Adrenal gland (tissue), 12 donors: Measurements from ENCODE around the gene ARHGEF3. TPM values are rescaled to one million over a fixed set of nuclear protein-coding genes. Genes with fewer than 3 reads are reported as not detected.

Experiments
- DNase-seq, 7 donors: peaks; one replicate each; pipeline ENCODE4 v3.0.0-alpha.2; 2019 to 2020
- H3K27ac ChIP-seq, 5 donors: fragments of 200-600 bp; sonication (generic) in 4 of 5; 1 replicate in 3 of 5; 2 replicates in 2 of 5; pipeline versions ENCODE4 v1.5.1 to v1.8.0; 2016 to 2020; ENCODE audit warnings: mild to moderate bottlenecking in 1 of 5
- H3K27me3 ChIP-seq: fragments of 200-600 bp; 2 replicates; pipeline ENCODE4 v1.8.0; 2021
- H3K36me3 ChIP-seq, 2 donors: fragments of 200-600 bp; replicated peaks in 1 of 2; 1 replicate in 1 of 2; 2 replicates in 1 of 2; pipeline versions ENCODE4 v1.5.1 to v1.8.0; 2018 to 2022
- H3K4me1 ChIP-seq, 2 donors: fragments of 200-600 bp; replicated peaks in 1 of 2; 1 replicate in 1 of 2; 2 replicates in 1 of 2; pipeline versions ENCODE4 v1.5.1 to v1.8.0; 2018 to 2021
- H3K4me3 ChIP-seq, 4 donors: fragments of 200-600 bp; sonication (generic) in 3 of 4; one replicate each; pipeline ENCODE4 v1.5.1; 2016 to 2018
- H3K9me3 ChIP-seq, 3 donors: fragments of 200-600 bp; sonication (generic) in 1 of 3; replicated peaks in 1 of 3; 1 replicate in 2 of 3; 2 replicates in 1 of 3; pipeline versions ENCODE4 v1.5.1 to v1.8.0; 2016 to 2021
- POLR2A ChIP-seq, 2 donors: fragments of 450-650 bp; IDR thresholded peaks; one replicate each; pipeline ENCODE4 v1.6.1; 2017; ENCODE audit warnings: antibody characterized with exemption in 2 of 2, mild to moderate bottlenecking in 2 of 2, moderate library complexity in 1 of 2
- WGBS, 4 donors: extraction: QIAGEN DNeasy Blood & Tissue Kit in 2 of 4; methylation state at CpG; one replicate each; pipeline versions ENCODE4 v1.1.5 to v1.1.7; 2013 to 2017; 5-methylcytosine and 5-hydroxymethylcytosine counted together
- intact Hi-C, 2 donors: fragments of 100-400 bp; cut with DNase I; formaldehyde crosslinking; loops; one replicate each; pipeline versions ENCODE4 v1.14.1 to v1.15.0; 2022 to 2023
- polyA plus RNA-seq, 3 donors: library from polyadenylated mRNA; stranded (reverse); fragments of 200-250 nt in 2 of 3; fragments of 350-450 nt in 1 of 3; fragmentation: Illumina TruSeq in 1 of 3; extraction: RNeasy Lipid Tissue Mini Kit (QIAGEN cat#74804) in 1 of 3; gene quantifications; one replicate each; pipeline ENCODE4 v1.2.3, GENCODE V29; 2013 to 2014
- total RNA-seq, 9 donors: library from RNA; depleted of rRNA in 4 of 9; stranded (reverse); fragments of >200 nt in 4 of 9; fragments of 120-200 nt in 1 of 9; fragmentation: NEBNext Ultra II Directional in 1 of 9; extraction: Animal tissue kit (Norgen Biotek cat#: 25700) in 1 of 9; gene quantifications; one replicate each; pipeline versions ENCODE4 v1.1.0 to v1.2.4, GENCODE V29; 2013 to 2023
- TF ChIP-seq, protein P1 (sequence below), 6 experiments: fragments of 450-650 bp in 4 of 6; fragments of 200-600 bp in 2 of 6; sonication (generic) in 1 of 6; IDR thresholded peaks; 1 replicate in 5 of 6; 2 replicates in 1 of 6; pipeline versions ENCODE4 v1.5.1 to v1.8.0; 2016 to 2021; ENCODE audit warnings: antibody characterized with exemption in 6 of 6, mild to moderate bottlenecking in 2 of 6, moderate library complexity in 1 of 6
- donor health status: healthy with polysubstance abuse.
- donor health status: Bipolar disorder and iron deficiency.
- donor health status: DM: yes; HTN: yes; CAD: no.
- donor health status: DM: no; HTN: no; CAD: no.
- donor health status: DM: no; HTN: no; CAD: no.
- donor health status: DM: yes; HTN: yes; CAD: no.

The ARHGEF3 gene
- total and polyA plus RNA-seq, 12 donors, result 26.6 to 122 (median 61.7) TPM

GRCh38 chr3:56819016-56819809 lies 17.5 kb upstream of the ARHGEF3 start:
- intact Hi-C loops, result no loop called here
- Histone ChIP-seq H3K9me3 (no peaks in the 10 kb centered on the region), H3K27ac (no peak overlapping the region), H3K27me3 (no peaks in the 10 kb centered on the region), H3K4me3 (no peak overlapping the region), H3K4me1 (peaks cover 7 to 19% of the 10 kb centered on the region in 2 donors), H3K36me3 (no peaks in the 10 kb centered on the region)
- WGBS, 4 donors, result 73 to 81% (median 79%) methylated on average over 2 of the region's 2 CpGs
- TF ChIP-seq, protein P1, sequence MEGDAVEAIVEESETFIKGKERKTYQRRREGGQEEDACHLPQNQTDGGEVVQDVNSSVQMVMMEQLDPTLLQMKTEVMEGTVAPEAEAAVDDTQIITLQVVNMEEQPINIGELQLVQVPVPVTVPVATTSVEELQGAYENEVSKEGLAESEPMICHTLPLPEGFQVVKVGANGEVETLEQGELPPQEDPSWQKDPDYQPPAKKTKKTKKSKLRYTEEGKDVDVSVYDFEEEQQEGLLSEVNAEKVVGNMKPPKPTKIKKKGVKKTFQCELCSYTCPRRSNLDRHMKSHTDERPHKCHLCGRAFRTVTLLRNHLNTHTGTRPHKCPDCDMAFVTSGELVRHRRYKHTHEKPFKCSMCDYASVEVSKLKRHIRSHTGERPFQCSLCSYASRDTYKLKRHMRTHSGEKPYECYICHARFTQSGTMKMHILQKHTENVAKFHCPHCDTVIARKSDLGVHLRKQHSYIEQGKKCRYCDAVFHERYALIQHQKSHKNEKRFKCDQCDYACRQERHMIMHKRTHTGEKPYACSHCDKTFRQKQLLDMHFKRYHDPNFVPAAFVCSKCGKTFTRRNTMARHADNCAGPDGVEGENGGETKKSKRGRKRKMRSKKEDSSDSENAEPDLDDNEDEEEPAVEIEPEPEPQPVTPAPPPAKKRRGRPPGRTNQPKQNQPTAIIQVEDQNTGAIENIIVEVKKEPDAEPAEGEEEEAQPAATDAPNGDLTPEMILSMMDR (IDR thresholded peaks at IDR 0.05), result no peak
- no peak for TF ChIP-seq POLR2A (IDR thresholded peaks at IDR 0.05)
- no peak for DNase-seq

GRCh38 chr3:56818156-56818985 lies 16.6 kb upstream of the ARHGEF3 start:
- Histone ChIP-seq H3K36me3 (no peaks in the 10 kb centered on the region), H3K9me3 (no peaks in the 10 kb centered on the region), H3K27ac (no peak overlapping the region), H3K27me3 (no peaks in the 10 kb centered on the region), H3K4me3 (no peak overlapping the region), H3K4me1 (peaks cover 4 to 18% of the 10 kb centered on the region in 2 donors)
- TF ChIP-seq, protein P1 (IDR thresholded peaks at IDR 0.05), result no peak
- no peak for TF ChIP-seq POLR2A (IDR thresholded peaks at IDR 0.05)
- 53 to 64% (median 62%) methylated on average over 6 of the region's 6 CpGs for WGBS, 4 donors
- intact Hi-C loops, result no loop called here
- DNase-seq, result no peak

DNA sequence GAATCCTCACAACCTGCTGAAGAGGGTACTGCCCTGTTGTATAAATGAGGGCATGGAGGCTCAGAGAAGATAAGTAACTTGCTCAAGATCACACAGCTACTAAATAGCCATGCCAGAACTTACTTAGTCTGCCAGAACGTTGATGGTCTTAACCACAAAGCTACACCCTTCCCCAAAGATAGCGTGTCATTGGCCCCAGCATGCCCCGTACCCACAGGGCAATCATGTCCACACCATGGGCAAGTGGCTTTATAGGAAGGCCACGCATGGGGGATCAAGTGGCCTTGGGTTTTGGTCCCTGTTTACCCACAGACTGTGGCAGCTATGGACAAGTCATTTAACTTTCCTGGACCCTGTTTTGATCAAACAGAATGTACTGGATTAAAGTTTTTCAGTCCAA lies 15.9 kb upstream of the ARHGEF3 start:
- 66 to 84% (median 81%) methylated on average over 4 of the region's 4 CpGs for WGBS, 4 donors
- H3K4me3 ChIP-seq, result no peak overlapping the region
- H3K36me3 ChIP-seq, result no peaks in the 10 kb centered on the region
- intact Hi-C loops, result no loop called here
- TF ChIP-seq, protein P1 (IDR thresholded peaks at IDR 0.05), result no peak
- no peak for TF ChIP-seq POLR2A (IDR thresholded peaks at IDR 0.05)
- no peaks in the 10 kb centered on the region for H3K9me3 ChIP-seq
- H3K27ac ChIP-seq, result no peak overlapping the region
- no peak for DNase-seq
- H3K27me3 ChIP-seq, result no peaks in the 10 kb centered on the region
- H3K4me1 ChIP-seq, result peaks cover 7 to 18% of the 10 kb centered on the region in 2 donors

DNA sequence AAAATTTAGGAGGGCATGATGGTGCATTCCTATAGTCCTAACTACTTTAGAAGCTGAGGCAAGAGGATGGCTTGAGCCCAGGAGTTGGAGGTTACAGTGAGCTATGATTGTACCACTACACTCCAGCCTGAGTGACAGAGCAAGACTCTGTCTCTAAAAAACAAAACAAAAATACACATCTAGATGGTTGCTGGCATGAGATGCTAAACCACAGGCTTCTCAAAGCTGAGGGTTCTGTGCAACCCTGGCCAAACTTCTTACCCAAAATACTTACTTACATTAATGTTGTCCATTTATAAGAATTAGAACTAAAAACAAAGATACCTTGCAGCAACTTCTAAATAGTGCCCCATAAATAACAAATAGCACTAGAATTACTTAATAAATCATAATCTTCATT lies 14.3 kb upstream of the ARHGEF3 start:
- no peak overlapping the region for H3K27ac ChIP-seq
- intact Hi-C loops, result no loop called here

More for the DNA sequence above, 14.3 kb upstream of the ARHGEF3 start:
- no peak for DNase-seq
- TF ChIP-seq, protein P1 (IDR thresholded peaks at IDR 0.05), result no peak
- no peak for TF ChIP-seq POLR2A (IDR thresholded peaks at IDR 0.05)
- Histone ChIP-seq H3K27me3 (no peaks in the 10 kb centered on the region), H3K9me3 (no peaks in the 10 kb centered on the region), H3K4me3 (no peak overlapping the region), H3K36me3 (no peaks in the 10 kb centered on the region), H3K4me1 (peaks cover 22 to 31% of the 10 kb centered on the region in 2 donors)
